DMS114 treated with DMSO at 0.1 percent for 48 hours (cell line): ENCODE data around the gene HIVEP2.
"Not testable (repeated sequence)": the region's sequence is repeated elsewhere in the genome, so short reads cannot be mapped to it uniquely, and the experiment has no call there.

Experiments
- DNase-seq: peaks from one replicate; lab custom pipeline; 2025; ENCODE audit not compliant: unreplicated experiment; lab: John Stamatoyannopoulos, UW

The HIVEP2 gene

GRCh38 chr6:142945049-142945445 lies at the start of gene HIVEP2:
Gene HIVEP2 (minus strand): TSS chr6:142945176. CDS start chr6:142774738, 170,438 bp downstream.
- no peak for DNase-seq

GRCh38 chr6:142993977-142994376 lies 49.0 kb upstream of the HIVEP2 start:
- DNase-seq: no peak

GRCh38 chr6:142987490-142987889 lies 42.5 kb upstream of the HIVEP2 start:
- no peak for DNase-seq

DNA sequence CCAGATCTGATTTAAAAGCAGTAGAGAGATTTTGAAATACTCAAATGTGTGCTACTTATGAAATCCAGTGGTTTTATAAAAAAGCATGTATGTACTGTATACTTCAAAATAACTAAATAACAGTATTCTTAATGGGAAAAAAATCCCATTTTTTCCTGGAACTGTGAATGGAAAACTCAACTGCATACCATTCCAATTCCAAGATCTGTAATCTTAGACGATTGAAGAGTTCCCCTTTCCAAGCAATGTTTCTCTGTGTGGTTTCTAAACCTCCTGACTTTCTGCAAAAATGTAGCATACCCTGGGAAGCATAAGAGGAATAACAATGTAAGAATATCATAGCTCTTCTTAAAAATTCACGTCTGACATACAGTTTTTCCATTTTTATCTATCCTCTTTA lies 40.3 kb upstream of the HIVEP2 start:
- no peak for DNase-seq

GRCh38 chr6:142984386-142984785 lies 39.4 kb upstream of the HIVEP2 start:
- no peak for DNase-seq

DNA sequence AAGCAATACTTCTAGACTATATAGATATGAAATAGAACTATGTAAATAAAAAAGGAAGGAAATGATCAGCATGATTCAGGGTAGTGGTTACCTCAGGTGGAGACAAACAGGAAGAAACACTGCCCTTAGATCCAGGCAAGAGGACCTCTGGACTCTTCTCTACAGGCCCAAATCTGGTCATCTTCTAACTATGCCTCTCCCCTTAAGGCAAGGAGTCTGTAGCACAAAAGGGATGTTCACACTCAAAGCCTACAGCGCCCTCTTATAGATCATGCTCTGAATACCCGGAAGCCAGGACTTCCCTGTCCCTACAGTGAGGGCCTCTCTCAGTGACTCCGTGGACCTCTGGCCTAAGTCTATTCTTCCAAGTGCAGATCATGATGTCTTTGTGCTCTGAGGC lies 30.4 kb upstream of the HIVEP2 start:
- no peak for DNase-seq

- not testable (repeated sequence) for DNase-seq
Measured at GRCh38 chr6:142970941-142971340, 26.0 kb upstream of the HIVEP2 start.

GRCh38 chr6:142968601-142969000 lies 23.6 kb upstream of the HIVEP2 start:
- no peak for DNase-seq

- DNase-seq: no peak
Measured at GRCh38 chr6:142966294-142966693, 21.3 kb upstream of the HIVEP2 start.

DNA sequence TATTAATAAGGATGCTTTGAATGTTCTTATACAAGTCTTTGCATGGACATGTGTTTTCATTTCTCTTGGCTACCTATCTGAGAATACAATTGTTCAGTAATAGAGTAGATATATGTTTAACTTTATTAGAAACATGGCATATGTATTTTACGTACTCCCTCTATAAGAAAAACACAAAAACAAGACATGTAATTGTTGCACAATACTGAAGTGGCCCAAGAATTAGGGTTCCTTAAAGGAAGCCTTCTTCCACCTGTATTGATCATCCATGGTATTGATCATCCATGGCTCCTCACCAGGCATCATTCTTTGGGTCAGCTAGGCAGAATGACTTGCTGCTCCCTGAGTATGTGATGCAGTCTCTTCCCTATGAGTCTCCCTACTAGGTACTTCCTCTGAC lies 20.2 kb upstream of the HIVEP2 start:
- no peak for DNase-seq

DNA sequence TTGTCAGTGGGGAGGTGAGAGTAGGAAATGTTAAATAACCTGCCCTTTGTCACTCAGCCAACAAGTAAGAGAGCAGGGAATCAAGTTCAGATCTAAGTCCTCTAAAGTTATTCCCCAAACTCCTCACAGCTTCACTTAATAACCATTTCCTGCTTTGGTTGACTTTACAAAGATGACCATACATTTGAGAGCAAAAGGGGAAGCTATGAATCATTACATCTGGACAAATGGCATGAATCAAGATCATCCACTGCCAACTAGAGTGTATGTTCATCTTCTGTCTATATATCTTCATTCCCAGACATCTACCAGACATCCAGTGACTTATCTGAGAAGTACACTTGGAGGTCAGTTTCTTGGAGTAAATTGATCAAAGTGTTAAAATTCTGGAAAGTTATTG lies 15.1 kb upstream of the HIVEP2 start:
- no peak for DNase-seq

GRCh38 chr6:142958343-142958742 lies 13.4 kb upstream of the HIVEP2 start:
- DNase-seq: no peak

DNA sequence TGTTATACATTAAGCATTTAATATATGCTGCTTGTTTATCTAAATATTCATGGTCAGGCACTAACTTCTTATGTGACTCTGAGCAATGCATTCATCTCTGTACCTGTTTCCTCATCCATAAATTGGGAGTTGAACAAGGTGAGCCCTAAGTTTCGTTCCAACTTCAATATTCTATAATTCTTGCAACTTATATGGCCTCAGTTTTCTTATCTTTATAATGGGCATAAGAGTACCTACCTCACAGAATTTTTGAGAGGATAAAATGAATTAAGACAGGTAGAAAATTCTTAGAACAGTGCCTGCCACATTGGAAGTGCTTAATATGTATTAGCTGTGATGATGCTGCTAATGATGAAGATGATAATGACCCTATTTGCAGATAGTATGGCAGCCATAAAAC lies 11.8 kb upstream of the HIVEP2 start:
- no peak for DNase-seq

DNA sequence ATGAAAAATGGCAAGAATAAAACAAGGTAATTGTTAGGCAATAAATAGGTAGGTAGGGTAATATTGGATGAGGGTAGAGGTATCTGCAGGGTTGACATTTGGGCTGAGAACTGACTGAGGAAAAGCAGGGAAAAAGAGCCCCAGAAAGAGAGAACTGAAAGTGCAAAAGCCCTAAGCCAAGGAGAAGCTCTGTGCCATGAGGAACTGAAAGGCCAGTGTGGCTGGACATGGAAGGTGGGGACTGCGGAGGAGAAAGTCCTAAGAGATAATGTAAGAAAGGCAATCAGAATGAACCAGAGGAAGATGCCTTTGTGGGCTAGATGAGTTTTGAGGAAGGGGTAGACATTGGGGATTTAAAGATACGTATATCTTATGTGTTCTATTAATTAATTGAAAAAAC lies 9.9 kb upstream of the HIVEP2 start:
- DNase-seq: no peak

GRCh38 chr6:142953373-142954273 lies 8.6 kb upstream of the HIVEP2 start:
- DNase-seq: no peak

- DNase-seq: no peak
Measured at GRCh38 chr6:142952614-142953013, 7.6 kb upstream of the HIVEP2 start.

- no peak for DNase-seq
Measured at GRCh38 chr6:142950291-142950690, 5.3 kb upstream of the HIVEP2 start.

DNA sequence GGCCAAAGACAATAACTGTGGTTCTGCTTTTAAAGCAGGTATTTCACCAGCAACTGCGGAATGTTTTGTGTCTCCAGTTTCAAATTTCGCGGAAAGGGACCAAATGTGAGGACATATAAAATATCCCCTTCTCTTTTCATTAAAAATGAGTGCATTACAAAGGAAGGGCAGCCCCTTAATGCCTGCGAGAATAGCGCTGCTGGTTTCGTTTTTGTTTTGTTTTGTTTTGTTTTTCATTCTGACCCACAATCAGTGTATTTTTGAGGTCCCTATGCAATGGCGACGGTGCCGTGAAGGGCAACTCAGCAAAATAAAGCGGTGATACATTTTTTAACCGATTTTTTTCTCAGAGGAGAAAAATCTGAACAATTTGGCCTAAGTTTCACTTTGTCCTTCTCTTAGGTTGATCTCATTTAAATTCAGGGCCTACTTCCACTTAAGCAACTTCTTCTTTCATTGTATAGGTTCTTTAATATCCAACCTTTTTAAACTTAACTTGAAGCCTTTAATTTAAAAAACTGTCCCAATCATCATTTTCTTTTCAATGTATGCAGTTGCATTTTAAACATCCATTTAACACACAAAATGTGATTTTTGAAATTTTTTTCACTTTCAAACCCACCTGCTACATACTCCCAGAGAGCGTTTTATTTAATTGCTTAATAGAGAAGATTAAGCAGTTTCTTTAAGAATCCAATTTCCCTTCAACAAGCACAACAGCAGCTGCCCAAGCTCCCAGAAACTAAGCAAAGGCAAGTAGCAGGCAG lies 2.9 kb upstream of the HIVEP2 start:
- no peak for DNase-seq

- DNase-seq: no peak
Measured at GRCh38 chr6:142946924-142947713, 2.1 kb upstream of the HIVEP2 start.

GRCh38 chr6:142946181-142946923 lies 1.4 kb upstream of the HIVEP2 start:
- DNase-seq: peak; percentile 37
